Mononuclear cell (primary cell): Measurements from ENCODE around the gene SDK1. TPM values are rescaled to one million over a fixed set of nuclear protein-coding genes. Genes with fewer than 3 reads are reported as not detected.

ENCODE experiments used
- H3K27me3 ChIP-seq: 2 replicates; pipeline ENCODE4 v1.6.0; 2011; ENCODE audit warnings: low read length, control low read depth; ENCODE audit not compliant: insufficient read depth
- H3K4me1 ChIP-seq: 2 replicates; pipeline ENCODE4 v1.5.1; 2011; ENCODE audit warnings: mild to moderate bottlenecking, low read length, control low read depth; ENCODE audit not compliant: insufficient read depth
- H3K4me3 ChIP-seq: 2 replicates; pipeline ENCODE4 v1.5.1; 2011; ENCODE audit warnings: mild to moderate bottlenecking, low read length, moderate library complexity
- H3K9me3 ChIP-seq: 2 replicates; pipeline ENCODE4 v1.5.1; 2011; ENCODE audit warnings: low read depth, mild to moderate bottlenecking, control low read depth, low read length
- total RNA-seq: library from RNA; depleted of rRNA; stranded (reverse); fragments of >200 nt; gene quantifications from one replicate; pipeline ENCODE4 v1.2.3, GENCODE V29; 2012

SDK1 gene
- total RNA-seq, 1 donor: 0.31 TPM

DNA sequence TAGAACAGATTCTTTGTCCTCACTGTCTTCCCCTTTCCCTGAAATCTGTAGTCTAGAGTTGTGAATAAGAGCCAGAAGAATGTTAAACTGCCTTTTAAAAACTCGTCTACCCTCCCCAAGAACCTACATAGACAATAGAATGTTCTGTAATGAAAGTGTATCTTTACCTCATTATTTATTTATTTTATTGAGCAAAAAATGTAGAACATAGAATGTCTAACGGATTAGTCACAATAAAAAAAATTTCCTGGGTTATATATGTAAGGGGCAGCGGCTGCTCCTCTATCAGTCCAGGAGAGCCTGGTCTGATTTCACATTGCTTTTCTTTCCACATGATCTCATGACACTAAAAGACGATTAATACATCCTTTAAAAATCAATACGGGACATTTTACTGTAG, 135.7 kb downstream of the SDK1 start:
- Histone ChIP-seq H3K4me3 (no peak overlapping the region), H3K27me3 (no peaks in the 10 kb centered on the region)

DNA sequence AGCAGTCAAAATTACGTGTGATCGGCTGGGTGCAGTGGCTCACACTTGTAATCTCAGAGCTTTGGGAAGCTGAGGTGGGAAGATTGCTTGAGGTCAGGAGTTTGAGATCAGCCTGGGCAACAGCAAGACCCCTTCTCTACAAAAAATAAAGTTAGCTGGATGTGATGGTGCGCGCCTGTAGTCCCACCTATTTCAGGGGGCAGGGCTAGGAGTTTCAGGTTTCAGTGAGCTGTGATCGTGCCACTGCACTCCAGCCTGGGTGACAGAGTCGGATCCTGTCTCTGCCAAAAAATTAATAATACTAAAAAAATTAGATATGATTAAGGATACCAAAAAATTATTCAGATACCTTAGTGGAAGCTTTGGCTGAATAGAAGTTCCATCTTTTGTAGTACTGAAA, 136.4 kb downstream of the SDK1 start:
- no peaks in the 10 kb centered on the region for H3K27me3 ChIP-seq
- no peak overlapping the region for H3K4me3 ChIP-seq
- H3K4me1 ChIP-seq: no peaks in the 10 kb centered on the region
- H3K9me3 ChIP-seq: no peaks in the 10 kb centered on the region

More for the DNA sequence above, 135.7 kb downstream of the SDK1 start:
- Histone ChIP-seq H3K4me1 (no peaks in the 10 kb centered on the region), H3K9me3 (no peaks in the 10 kb centered on the region)

DNA sequence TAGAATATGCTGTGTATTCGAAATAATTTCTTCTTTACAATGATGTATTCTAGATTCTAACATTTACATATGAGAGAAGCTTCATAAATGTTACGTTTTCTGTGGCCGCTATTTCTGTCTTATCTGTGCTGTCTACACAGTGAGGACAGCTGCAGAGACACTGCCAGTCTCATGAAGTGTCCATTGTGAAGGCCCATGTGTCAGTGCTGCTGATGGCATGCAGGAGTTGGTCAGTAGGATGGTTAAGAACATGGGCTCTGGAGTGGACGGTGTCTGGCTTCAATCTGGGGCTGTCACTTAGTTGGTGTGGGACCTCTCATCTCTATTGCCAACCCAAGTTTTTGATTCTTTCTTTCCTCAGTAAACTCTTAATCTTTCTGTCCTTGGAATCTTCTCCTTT, 137.3 kb downstream of the SDK1 start:
- Histone ChIP-seq H3K4me3 (no peak overlapping the region), H3K27me3 (no peaks in the 10 kb centered on the region), H3K4me1 (no peaks in the 10 kb centered on the region), H3K9me3 (no peaks in the 10 kb centered on the region)

DNA sequence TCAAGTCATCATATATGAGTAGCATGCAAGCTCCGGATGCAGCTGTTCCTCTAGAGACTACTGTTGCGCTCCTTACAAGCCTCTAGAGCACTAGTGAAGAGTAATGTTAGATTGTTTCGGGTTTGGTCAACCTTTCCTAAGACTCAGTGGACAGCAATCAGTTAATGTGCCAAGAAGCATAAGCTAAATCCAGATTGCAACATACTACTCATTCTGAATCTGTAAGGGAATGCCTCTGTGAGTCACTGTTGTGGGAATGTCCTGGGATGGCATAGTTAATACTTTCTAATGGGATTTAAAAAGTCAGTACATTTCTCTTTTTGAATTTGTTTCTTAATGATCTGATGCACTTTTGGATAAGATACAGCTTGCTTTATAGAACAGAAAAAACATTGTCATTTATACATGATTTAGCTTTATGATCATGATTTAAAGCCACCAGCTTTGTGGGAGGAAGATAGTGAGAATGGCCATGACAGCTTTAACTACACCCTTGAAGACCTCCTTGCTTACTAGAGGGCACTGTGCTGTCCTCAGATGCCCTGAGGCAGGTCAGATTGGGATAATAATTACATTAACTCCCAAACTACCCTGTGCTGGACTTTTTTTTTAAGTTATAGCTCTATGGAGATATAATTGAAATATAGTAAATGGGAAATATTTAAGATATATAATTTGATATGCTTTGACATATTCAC, 138.4 kb downstream of the SDK1 start:
- no peaks in the 10 kb centered on the region for H3K9me3 ChIP-seq
- no peaks in the 10 kb centered on the region for H3K27me3 ChIP-seq
- no peaks in the 10 kb centered on the region for H3K4me1 ChIP-seq
- no peak overlapping the region for H3K4me3 ChIP-seq

DNA sequence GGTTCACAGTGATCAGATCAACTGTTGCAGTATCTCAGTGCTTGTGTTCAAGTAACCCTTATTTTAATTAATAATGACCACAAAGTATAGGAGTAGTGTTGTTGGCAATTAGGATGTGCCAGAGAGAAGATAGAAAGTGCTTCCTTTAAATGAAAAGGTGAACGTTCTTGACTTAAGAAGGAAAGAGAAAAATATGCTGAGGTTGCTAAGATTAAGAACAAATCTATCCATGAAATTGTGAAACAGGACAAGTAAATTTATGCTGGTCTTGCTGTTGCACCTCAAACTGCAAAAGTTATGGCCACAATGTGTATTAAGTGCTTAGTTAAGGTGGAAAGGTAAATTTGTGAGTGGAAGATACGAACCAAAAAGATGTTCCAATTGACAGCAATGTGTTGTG, 139.5 kb downstream of the SDK1 start:
- Histone ChIP-seq H3K4me3 (no peak overlapping the region), H3K4me1 (no peaks in the 10 kb centered on the region), H3K27me3 (no peaks in the 10 kb centered on the region), H3K9me3 (peaks cover 4% of the 10 kb centered on the region)

DNA sequence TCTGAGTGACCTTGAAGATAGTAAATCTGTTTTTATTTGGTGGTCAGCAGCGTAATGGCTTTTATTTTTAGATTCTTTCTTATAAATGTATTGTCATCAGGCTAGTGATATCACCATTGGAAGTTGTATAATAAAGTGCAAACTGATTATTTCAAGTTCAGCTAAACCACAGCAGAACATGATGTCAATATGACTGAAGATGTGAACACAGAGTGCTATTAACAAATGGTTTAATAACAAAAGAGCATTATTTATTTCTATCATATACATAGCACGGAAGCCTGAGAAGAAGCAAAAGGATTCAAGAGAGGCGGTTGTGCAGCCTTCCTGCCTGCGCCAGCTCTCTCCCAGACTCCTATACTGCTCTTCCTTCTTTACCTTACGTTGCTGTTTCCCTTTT, 142.7 kb downstream of the SDK1 start:
- Histone ChIP-seq H3K4me3 (no peak overlapping the region), H3K9me3 (peaks cover 11% of the 10 kb centered on the region), H3K27me3 (no peaks in the 10 kb centered on the region), H3K4me1 (no peaks in the 10 kb centered on the region)

DNA sequence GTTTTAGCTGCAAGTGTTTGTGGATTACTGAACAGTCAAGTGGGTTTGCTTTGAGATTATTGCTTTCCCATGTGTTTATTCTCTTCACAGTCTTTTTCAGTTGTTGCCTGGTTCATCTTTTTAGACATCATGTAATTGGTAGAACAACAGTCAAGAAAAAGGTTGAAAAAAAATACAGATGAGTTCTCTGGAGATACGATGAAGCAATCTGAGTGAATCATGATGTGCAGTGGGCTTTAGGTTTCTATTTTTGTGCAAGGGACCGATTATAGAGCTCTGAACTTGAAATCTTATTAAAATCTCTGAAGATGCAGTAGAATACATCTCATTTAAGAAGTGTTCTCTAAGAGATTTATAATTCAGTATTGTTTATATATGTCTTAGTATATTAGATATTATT, 145.7 kb downstream of the SDK1 start:
- peaks cover 7% of the 10 kb centered on the region for H3K27me3 ChIP-seq
- H3K4me1 ChIP-seq: no peaks in the 10 kb centered on the region
- peaks cover 11% of the 10 kb centered on the region for H3K9me3 ChIP-seq

DNA sequence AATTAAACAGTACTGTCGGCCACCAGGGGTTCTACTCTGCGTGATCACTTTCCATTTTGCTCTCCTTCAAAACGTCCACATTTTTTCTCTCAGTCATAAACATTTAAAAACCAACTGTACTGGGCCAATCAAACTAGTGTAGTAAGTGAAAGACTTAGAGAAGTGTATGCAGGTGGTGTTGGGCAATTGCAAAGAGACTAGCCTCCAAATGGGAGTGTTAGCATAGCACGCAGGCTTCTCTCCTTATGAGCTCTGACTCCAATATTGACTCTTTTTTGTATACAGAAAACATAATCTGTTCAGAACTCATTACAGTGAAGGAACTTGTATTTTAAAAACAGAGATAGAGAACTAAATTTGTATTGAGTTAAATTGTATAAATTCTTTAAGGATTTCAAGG, 150.6 kb downstream of the SDK1 start:
- H3K4me1 ChIP-seq: no peaks in the 10 kb centered on the region
- H3K4me3 ChIP-seq: no peak overlapping the region
- H3K9me3 ChIP-seq: no peaks in the 10 kb centered on the region
- peaks cover 7% of the 10 kb centered on the region for H3K27me3 ChIP-seq

More for the DNA sequence above, 145.7 kb downstream of the SDK1 start:
- H3K4me3 ChIP-seq: no peak overlapping the region

DNA sequence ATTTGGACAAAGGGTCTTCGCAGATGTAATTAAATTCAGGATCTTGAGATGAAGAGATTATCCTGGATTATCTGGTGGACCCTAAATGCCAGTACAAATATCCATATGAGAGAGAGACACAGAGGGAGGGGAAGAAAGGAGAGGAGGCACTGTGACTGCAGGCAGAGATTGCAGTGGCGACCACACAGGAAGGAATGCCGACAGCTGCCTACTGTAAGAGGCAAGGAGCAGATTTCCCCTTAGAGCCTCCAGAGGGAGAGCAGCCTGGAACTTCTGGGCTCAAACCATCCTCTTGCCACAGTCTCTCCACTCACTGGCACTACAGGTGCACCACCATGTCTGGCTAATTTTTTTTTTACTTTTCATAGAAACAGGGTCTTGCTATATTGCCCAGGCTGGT, 152.3 kb downstream of the SDK1 start:
- Histone ChIP-seq H3K9me3 (no peaks in the 10 kb centered on the region), H3K4me3 (no peak overlapping the region), H3K27me3 (peaks cover 7% of the 10 kb centered on the region), H3K4me1 (no peaks in the 10 kb centered on the region)

DNA sequence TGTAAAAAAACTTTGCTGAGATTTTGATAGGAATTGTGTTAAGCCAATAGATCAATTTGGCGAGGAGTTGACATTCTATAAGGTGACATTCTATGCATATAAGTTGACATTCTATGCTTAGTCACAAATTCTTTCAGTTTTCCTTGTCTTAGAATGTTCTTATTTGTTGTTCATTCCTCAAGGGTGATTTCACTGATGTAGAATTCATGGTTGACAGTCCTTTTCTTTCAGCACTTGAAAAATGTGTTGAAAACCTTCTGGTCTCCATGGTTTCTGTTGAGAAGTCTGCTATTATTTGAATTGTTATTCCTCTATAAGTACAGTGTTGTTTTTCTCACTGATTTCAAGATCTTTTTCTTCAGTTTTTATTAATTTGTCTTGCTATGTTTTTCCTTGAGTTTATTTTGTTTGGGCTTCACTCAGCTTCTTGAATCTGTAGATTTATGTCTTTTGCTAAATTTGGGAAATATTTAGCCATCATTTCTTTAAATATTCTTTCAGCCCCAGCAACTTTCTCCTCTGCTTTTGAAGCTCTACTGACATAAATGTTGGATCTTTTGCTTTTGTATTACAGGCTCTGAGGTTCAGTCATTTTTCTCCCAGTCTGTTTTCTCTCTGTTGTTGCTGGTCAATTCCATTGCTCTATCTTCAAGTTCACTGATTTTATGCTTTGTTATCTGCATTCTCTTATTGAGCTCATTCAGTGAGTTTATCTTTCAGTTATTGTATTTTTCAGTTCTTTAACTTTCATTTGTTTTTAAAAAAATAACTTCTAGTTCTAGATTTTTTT, 154.9 kb downstream of the SDK1 start:
- H3K9me3 ChIP-seq: no peaks in the 10 kb centered on the region
- H3K27me3 ChIP-seq: no peaks in the 10 kb centered on the region
- H3K4me3 ChIP-seq: no peak overlapping the region
- no peaks in the 10 kb centered on the region for H3K4me1 ChIP-seq

DNA sequence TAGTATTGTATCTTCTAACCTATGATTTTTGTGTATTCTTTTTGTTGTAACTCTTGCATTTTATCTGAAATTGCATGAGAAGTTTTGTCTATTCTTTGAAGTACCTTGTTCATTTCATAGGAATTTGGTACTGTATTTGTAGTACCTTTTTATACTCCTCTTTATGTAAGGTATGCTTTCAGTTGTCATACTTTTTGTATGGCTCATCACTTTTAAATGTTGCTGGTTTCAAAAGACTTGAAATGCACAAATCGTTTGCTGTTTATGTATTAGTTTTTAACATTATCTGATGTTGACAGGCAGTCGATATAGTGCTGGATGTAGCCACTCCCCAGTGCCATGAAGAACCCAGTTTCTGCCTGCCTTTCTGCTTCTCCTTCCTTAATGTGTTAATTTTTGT, 158.1 kb downstream of the SDK1 start:
- Histone ChIP-seq H3K4me3 (no peak overlapping the region), H3K4me1 (peaks cover 4% of the 10 kb centered on the region), H3K9me3 (no peaks in the 10 kb centered on the region), H3K27me3 (no peaks in the 10 kb centered on the region)

DNA sequence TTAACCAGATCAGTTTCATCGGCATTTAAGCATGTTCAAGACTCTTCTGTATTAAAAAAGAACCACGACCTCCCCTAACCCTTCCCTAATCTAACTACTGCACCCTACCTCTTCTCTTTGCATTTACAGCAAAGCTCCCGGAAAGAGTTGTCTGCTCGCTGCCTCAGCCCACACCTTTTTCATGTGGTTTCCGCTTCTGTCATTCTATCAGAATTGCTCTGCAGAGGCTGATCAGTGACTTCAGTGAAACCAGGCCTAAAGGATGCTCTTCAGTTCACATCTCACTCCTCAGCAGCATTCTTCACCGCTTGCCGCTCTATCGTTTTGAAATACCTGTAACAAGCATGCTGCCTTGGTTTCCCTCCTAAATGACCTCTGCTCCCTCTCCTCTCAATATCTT, 160.9 kb downstream of the SDK1 start:
- Histone ChIP-seq H3K4me1 (peaks cover 4% of the 10 kb centered on the region), H3K9me3 (no peaks in the 10 kb centered on the region), H3K4me3 (no peak overlapping the region), H3K27me3 (no peaks in the 10 kb centered on the region)

DNA sequence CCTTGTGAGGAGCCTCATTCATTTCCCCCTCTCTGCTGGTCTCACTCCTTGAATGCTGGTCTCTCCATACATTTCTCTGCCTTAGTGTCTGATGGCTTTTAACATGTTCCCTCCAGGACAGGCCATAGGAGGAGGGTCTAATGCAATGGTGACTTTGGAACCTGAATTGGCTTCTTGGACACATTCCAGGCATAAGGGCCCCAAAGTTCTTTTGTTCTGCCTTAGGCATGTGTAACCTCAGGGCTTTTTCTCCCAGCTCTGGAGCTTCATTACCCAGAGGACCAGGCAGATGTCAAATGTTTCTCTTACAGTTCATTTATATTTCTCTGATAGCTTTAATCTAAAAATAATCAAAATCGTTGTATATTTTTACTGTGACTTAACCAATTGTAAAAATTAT, 162.6 kb downstream of the SDK1 start:
- Histone ChIP-seq H3K4me1 (peaks cover 4% of the 10 kb centered on the region), H3K27me3 (no peaks in the 10 kb centered on the region), H3K9me3 (no peaks in the 10 kb centered on the region), H3K4me3 (no peak overlapping the region)

DNA sequence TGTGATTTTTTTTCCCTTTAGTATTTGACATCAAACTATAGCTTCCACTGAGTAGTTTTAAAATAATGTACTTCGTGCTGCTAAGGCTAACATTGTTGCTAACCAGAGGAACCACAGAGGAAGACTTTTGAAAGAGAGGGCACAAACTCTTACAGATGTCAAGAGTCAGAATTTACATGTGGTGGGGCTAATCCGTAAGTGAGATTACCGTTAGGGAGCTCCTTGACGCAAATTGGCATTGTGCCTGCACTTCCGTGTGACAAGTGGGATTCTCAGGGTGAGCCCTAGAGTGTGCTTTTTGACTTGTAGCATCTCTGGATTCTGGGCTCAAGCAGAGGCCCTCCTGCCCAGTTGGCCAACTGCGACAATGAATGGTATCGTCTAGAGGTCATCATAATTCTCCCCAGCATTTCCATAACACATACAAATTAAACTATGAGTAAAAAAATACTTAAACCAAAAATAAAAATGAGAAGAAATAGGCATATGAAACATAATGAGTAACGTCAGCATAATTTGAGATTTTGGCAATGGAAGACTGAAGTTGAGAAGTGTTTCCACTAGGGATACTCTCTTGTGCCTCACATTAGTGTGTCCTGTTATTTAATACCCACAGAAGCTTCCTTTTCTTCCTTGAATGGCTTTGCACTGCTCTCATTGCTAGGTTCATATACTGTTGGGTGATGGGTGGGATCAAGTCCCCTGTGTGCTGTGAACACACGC, 164.0 kb downstream of the SDK1 start:
- H3K27me3 ChIP-seq: no peaks in the 10 kb centered on the region
- no peaks in the 10 kb centered on the region for H3K9me3 ChIP-seq
- H3K4me3 ChIP-seq: no peak overlapping the region
- H3K4me1 ChIP-seq: peaks cover 4% of the 10 kb centered on the region

DNA sequence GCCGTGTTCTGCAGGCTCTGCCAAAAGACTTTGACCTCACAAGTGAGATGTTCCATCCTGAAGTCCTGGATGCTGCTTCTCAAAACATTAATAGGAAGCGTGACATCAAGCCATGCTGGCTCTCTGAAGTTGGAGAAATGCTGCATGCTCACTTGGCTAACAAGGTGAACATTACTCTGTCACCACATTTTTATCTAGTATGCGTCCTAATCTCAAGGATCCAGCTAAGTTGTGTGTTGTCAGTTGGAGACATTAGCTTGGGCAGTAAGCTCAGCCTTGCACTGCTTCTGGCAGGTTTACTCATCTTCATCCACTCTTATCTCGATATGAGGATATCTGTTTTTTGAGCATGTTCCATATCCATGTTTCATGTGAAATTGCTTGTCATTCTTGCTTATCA, 165.2 kb downstream of the SDK1 start:
- no peaks in the 10 kb centered on the region for H3K27me3 ChIP-seq
- no peaks in the 10 kb centered on the region for H3K9me3 ChIP-seq
- no peak overlapping the region for H3K4me3 ChIP-seq
- H3K4me1 ChIP-seq: peaks cover 4% of the 10 kb centered on the region
